ENCODE data around the gene TBC1D10A. TPM values are rescaled to one million over a fixed set of nuclear protein-coding genes. Genes with fewer than 3 reads are reported as not detected.

Gene TBC1D10A
- total RNA-seq, 1 donor from 2014 or later, result 51.3 TPM

DNA sequence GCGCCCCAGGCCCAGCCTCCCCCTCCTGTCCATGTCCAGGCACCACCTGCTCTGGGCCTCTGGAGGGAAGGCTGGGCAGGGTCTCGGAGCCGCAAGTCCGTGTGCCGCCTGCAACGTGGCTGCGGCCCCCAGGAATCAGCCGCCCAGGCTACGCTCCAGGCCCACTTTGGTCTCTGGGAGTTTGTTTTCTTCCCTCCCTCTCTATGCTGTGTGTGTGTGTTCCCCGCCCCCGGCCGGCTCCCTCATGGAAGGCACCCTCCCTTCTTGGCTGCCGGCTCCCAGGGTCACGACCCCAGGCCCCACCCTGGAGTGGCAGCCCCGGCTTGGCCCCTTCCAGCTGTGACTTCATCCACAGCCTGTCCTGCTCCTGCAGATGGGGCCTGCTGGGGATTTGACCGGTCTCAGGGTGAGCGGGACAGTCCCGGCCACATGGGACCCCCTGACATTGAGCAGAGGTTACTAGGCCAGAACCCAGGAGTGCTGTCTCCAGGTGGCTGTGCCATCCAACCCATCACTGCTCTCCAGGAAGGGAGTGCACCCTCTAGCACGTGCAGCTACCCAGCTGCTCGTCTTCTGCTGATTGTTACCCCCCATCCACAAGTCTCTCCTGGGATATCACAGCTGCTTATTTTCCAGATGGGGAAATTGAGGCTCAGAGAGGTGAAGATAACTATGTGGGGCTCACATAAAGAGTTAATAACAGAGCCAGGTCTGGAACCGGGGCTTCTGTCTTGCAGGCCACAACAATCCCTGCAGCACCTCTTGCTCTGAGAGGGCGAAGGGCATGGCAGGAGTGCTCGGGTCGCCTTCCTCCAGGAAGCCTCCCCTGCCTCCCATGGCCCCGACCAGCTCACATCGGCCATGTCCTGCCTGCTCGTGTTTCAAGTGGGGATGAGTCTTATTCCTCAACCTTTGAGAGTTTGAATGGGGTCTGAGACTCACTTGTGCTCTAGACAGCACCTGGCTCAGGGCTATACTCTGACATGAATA, 77.4 kb downstream of the TBC1D10A start:
- H3K27me3 ChIP-seq, result no peaks in the 10 kb centered on the region
- H3K4me3 ChIP-seq, result peak overlapping the region in 1 of 2 donors; percentile 15
- TF ChIP-seq, protein P1, sequence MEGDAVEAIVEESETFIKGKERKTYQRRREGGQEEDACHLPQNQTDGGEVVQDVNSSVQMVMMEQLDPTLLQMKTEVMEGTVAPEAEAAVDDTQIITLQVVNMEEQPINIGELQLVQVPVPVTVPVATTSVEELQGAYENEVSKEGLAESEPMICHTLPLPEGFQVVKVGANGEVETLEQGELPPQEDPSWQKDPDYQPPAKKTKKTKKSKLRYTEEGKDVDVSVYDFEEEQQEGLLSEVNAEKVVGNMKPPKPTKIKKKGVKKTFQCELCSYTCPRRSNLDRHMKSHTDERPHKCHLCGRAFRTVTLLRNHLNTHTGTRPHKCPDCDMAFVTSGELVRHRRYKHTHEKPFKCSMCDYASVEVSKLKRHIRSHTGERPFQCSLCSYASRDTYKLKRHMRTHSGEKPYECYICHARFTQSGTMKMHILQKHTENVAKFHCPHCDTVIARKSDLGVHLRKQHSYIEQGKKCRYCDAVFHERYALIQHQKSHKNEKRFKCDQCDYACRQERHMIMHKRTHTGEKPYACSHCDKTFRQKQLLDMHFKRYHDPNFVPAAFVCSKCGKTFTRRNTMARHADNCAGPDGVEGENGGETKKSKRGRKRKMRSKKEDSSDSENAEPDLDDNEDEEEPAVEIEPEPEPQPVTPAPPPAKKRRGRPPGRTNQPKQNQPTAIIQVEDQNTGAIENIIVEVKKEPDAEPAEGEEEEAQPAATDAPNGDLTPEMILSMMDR (IDR thresholded peaks at IDR 0.05), result no peak
- peak in 1 of 2 donors; percentile 41 for TF ChIP-seq POLR2AphosphoS5 (IDR thresholded peaks at IDR 0.05; ENCODE audit: insufficient read depth in 1 of 2, low read depth in 1 of 2)
- H3K9me3 ChIP-seq, result no peaks in the 10 kb centered on the region
- no peaks in the 10 kb centered on the region for H3K36me3 ChIP-seq
- DNase-seq (ENCODE audit: extremely low spot score in 2 of 2), result no peak
- peaks cover 72% of the 10 kb centered on the region for H3K4me1 ChIP-seq
- H3K27ac ChIP-seq, result peak overlapping the region; percentile 73
- intact Hi-C loops (cut with DNase I), result no loop called here

GRCh38 chr22:30248484-30248883, 78.3 kb downstream of the TBC1D10A start:
- Histone ChIP-seq H3K27me3 (no peaks in the 10 kb centered on the region), H3K9me3 (no peaks in the 10 kb centered on the region), H3K36me3 (no peaks in the 10 kb centered on the region), H3K4me3 (peak overlapping the region in 1 of 2 donors; percentile 15), H3K27ac (peak overlapping the region; percentile 73), H3K4me1 (peaks cover 63% of the 10 kb centered on the region)
- intact Hi-C loops (cut with DNase I), result no loop called here
- TF ChIP-seq POLR2AphosphoS5 (IDR thresholded peaks at IDR 0.05; ENCODE audit: insufficient read depth in 1 of 2, low read depth in 1 of 2), result no peak
- TF ChIP-seq, protein P1 (IDR thresholded peaks at IDR 0.05), result no peak
- no peak for TF ChIP-seq POLR2A (IDR thresholded peaks at IDR 0.05)
- no peak for DNase-seq (ENCODE audit: extremely low spot score in 2 of 2)

GRCh38 chr22:30247974-30248373, 78.8 kb downstream of the TBC1D10A start:
- TF ChIP-seq POLR2AphosphoS5 (IDR thresholded peaks at IDR 0.05; ENCODE audit: insufficient read depth in 1 of 2, low read depth in 1 of 2) (no peak), POLR2A (IDR thresholded peaks at IDR 0.05) (no peak)
- TF ChIP-seq, protein P1 (IDR thresholded peaks at IDR 0.05), result no peak
- intact Hi-C loops (cut with DNase I), result no loop called here
- DNase-seq (ENCODE audit: extremely low spot score in 2 of 2), result no peak
- no peaks in the 10 kb centered on the region for H3K9me3 ChIP-seq
- no peaks in the 10 kb centered on the region for H3K27me3 ChIP-seq
- peak overlapping the region; percentile 73 for H3K27ac ChIP-seq
- H3K4me3 ChIP-seq, result no peak overlapping the region
- no peaks in the 10 kb centered on the region for H3K36me3 ChIP-seq
- H3K4me1 ChIP-seq, result peaks cover 58% of the 10 kb centered on the region

GRCh38 chr22:30247561-30247960, 79.2 kb downstream of the TBC1D10A start:
- no peak for DNase-seq (ENCODE audit: extremely low spot score in 2 of 2)
- TF ChIP-seq POLR2AphosphoS5 (IDR thresholded peaks at IDR 0.05; ENCODE audit: insufficient read depth in 1 of 2, low read depth in 1 of 2), result no peak
- TF ChIP-seq, protein P1 (IDR thresholded peaks at IDR 0.05), result no peak
- TF ChIP-seq POLR2A (IDR thresholded peaks at IDR 0.05), result no peak
- H3K9me3 ChIP-seq, result no peaks in the 10 kb centered on the region
- no peaks in the 10 kb centered on the region for H3K36me3 ChIP-seq
- H3K27me3 ChIP-seq, result no peaks in the 10 kb centered on the region
- peak overlapping the region; percentile 73 for H3K27ac ChIP-seq
- H3K4me3 ChIP-seq, result peak overlapping the region in 1 of 2 donors; percentile 55
- intact Hi-C loops (cut with DNase I), result no loop called here
- H3K4me1 ChIP-seq, result peaks cover 54% of the 10 kb centered on the region
